ENCODE measurements around the gene HEPN1.
A peak's percentile ranks its signal among the peaks of the same experiment; 100 is the strongest.

HEPN1 gene

GRCh38 chr11:124918950-124919349 is at the start of gene HEPN1:
Gene HEPN1, plus strand, starts transcription at chr11:124919250.
- DNase-seq (ENCODE audit: low spot score), result no peak

GRCh38 chr11:124869331-124869730 is 49.7 kb upstream of the HEPN1 start:
- DNase-seq (ENCODE audit: low spot score), result no peak

- DNase-seq (ENCODE audit: low spot score), result no peak
Measured at GRCh38 chr11:124869856-124870387, 49.1 kb upstream of the HEPN1 start.

GRCh38 chr11:124870430-124870829 is 48.6 kb upstream of the HEPN1 start:
- DNase-seq (ENCODE audit: low spot score), result no peak

- no peak for DNase-seq (ENCODE audit: low spot score)
Measured at GRCh38 chr11:124872280-124872679, 46.8 kb upstream of the HEPN1 start.

GRCh38 chr11:124872741-124873140 is 46.3 kb upstream of the HEPN1 start:
- DNase-seq (ENCODE audit: low spot score), result no peak

- no peak for DNase-seq (ENCODE audit: low spot score)
Measured at GRCh38 chr11:124873951-124874350, 45.1 kb upstream of the HEPN1 start.

GRCh38 chr11:124874571-124875255 is 44.3 kb upstream of the HEPN1 start:
- DNase-seq (ENCODE audit: low spot score), result no peak

GRCh38 chr11:124875401-124875800 is 43.6 kb upstream of the HEPN1 start:
- no peak for DNase-seq (ENCODE audit: low spot score)

- no peak for DNase-seq (ENCODE audit: low spot score)
Measured at GRCh38 chr11:124875943-124876817, 42.9 kb upstream of the HEPN1 start.

- peak; percentile 82 for DNase-seq (ENCODE audit: low spot score)
Measured at GRCh38 chr11:124876818-124877630, 42.0 kb upstream of the HEPN1 start.

- DNase-seq (ENCODE audit: low spot score), result no peak
Measured at GRCh38 chr11:124877631-124877909, 41.5 kb upstream of the HEPN1 start.

- DNase-seq (ENCODE audit: low spot score), result no peak
Measured at GRCh38 chr11:124877910-124878758, 40.9 kb upstream of the HEPN1 start.

- DNase-seq (ENCODE audit: low spot score), result no peak
Measured at GRCh38 chr11:124878759-124879492, 40.1 kb upstream of the HEPN1 start.

- no peak for DNase-seq (ENCODE audit: low spot score)
Measured at GRCh38 chr11:124879493-124880289, 39.4 kb upstream of the HEPN1 start.

- no peak for DNase-seq (ENCODE audit: low spot score)
Measured at GRCh38 chr11:124880290-124880611, 38.8 kb upstream of the HEPN1 start.

GRCh38 chr11:124880958-124881357 is 38.1 kb upstream of the HEPN1 start:
- DNase-seq (ENCODE audit: low spot score), result no peak

- DNase-seq (ENCODE audit: low spot score), result no peak
Measured at GRCh38 chr11:124882339-124883071, 36.5 kb upstream of the HEPN1 start.

- DNase-seq (ENCODE audit: low spot score), result no peak
Measured at GRCh38 chr11:124884340-124884739, 34.7 kb upstream of the HEPN1 start.

All from kidney capillary endothelial cell (primary cell).